GM23248 (cell line): ENCODE results near the gene TK1.

Experiments used
- EZH2 ChIP-seq: fragments of 200-600 bp; sonication (generic); IDR thresholded peaks from 2 replicates; pipeline ENCODE4 v1.6.1; 2018; ENCODE audit warnings: antibody characterized with exemption, mild to moderate bottlenecking; ENCODE audit not compliant: insufficient read depth, poor library complexity, severe bottlenecking
- EZH2phosphoT487 ChIP-seq: fragments of 200-600 bp; sonication (generic); IDR thresholded peaks from 2 replicates; pipeline ENCODE4 v1.6.1; 2018; ENCODE audit warnings: antibody characterized with exemption, moderate library complexity, mild to moderate bottlenecking, low read depth; ENCODE audit not compliant: insufficient read depth

DNA sequence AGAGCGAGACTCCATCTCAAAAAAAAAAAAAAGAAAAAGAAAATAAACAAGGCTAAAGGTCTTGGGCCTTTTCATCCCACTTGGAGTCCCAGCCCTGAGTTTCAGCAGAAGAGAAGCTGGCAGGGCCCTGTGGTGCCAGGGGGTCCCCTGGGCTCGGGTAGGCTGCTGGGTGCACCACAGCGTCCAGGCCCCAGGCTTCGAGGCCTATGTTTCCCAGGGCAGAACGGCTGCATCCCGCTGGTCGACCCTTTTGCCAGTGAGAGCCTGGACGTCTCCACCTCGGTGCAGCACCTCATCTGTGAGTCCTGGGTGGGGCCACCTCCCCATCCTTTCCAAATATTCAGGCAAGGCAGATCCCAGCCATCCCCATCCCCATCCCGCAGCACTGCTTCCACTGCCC, 46.8 kb upstream of the TK1 start:
- TF ChIP-seq EZH2 (no peak), EZH2phosphoT487 (no peak)
